Measurements from ENCODE around the gene ISM1. TPM values are rescaled to one million over a fixed set of nuclear protein-coding genes. Genes with fewer than 3 reads are reported as not detected.
A peak's percentile ranks its signal among the peaks of the same experiment; 100 is the strongest.

ISM1 gene
- total and polyA plus RNA-seq, 2 donors (not counting 1 experiment from before 2014, with no cell fraction given) = 0.10 to 0.17 TPM

- no peak for DNase-seq (ENCODE audit: low read depth in 2 of 2)
- Histone ChIP-seq H3K27me3 (ENCODE audit: control insufficient read depth, insufficient read depth, low read length) (peaks cover 9% of the 10 kb centered on the region), H3K27ac (ENCODE audit: insufficient read depth, low read length) (no peak overlapping the region), H3K79me2 (ENCODE audit: control insufficient read depth, insufficient read depth, low read length) (no peaks in the 10 kb centered on the region), H4K20me1 (ENCODE audit: control insufficient read depth, extremely low read depth, insufficient read depth, low read length) (no peaks in the 10 kb centered on the region), H3K4me3 (replicated peaks in 1 of 4; ENCODE audit: control extremely low read depth in 1 of 4, insufficient read depth in 1 of 4, low read depth in 3 of 4, low read length in 4 of 4) (no peak overlapping the region), H3K9me3 (ENCODE audit: control insufficient read depth, insufficient read depth, low read depth, low read length) (no peaks in the 10 kb centered on the region), H3K9ac (ENCODE audit: insufficient read depth, low read length) (no peak overlapping the region), H3K4me2 (ENCODE audit: extremely low read depth, insufficient read depth, low read length) (no peak overlapping the region), H3K36me3 (ENCODE audit: control insufficient read depth, insufficient read depth, low read length) (no peaks in the 10 kb centered on the region), H3K4me1 (ENCODE audit: control insufficient read depth, extremely low read depth, insufficient read depth, low read length) (no peaks in the 10 kb centered on the region), H2AFZ (ENCODE audit: low read length) (no peak overlapping the region)
- TF ChIP-seq CTCF (conservative IDR thresholded peaks at IDR 0.05 in 1 of 2, IDR thresholded peaks at IDR 0.05 in 1 of 2; ENCODE audit: low read depth in 1 of 2, low read length in 2 of 2) = no peak
- no peak for TF ChIP-seq EZH2 (IDR thresholded peaks at IDR 0.05; ENCODE audit: low read length, missing control alignments)
Observed at GRCh38 chr20:13213335-13213734, 7.7 kb upstream of the ISM1 start.

GRCh38 chr20:13216533-13216932 is 4.5 kb upstream of the ISM1 start:
- no peak overlapping the region for H3K4me3 ChIP-seq (replicated peaks in 1 of 4; ENCODE audit: control extremely low read depth in 1 of 4, insufficient read depth in 1 of 4, low read depth in 3 of 4, low read length in 4 of 4)
- peaks cover 26% of the 10 kb centered on the region for H3K27me3 ChIP-seq (ENCODE audit: control insufficient read depth, insufficient read depth, low read length)
- no peak for DNase-seq (ENCODE audit: low read depth in 2 of 2)
- no peaks in the 10 kb centered on the region for H3K36me3 ChIP-seq (ENCODE audit: control insufficient read depth, insufficient read depth, low read length)
- no peaks in the 10 kb centered on the region for H4K20me1 ChIP-seq (ENCODE audit: control insufficient read depth, extremely low read depth, insufficient read depth, low read length)
- H3K9ac ChIP-seq (ENCODE audit: insufficient read depth, low read length) = no peak overlapping the region
- no peaks in the 10 kb centered on the region for H3K79me2 ChIP-seq (ENCODE audit: control insufficient read depth, insufficient read depth, low read length)
- TF ChIP-seq CTCF (conservative IDR thresholded peaks at IDR 0.05 in 1 of 2, IDR thresholded peaks at IDR 0.05 in 1 of 2; ENCODE audit: low read depth in 1 of 2, low read length in 2 of 2) = no peak
- TF ChIP-seq EZH2 (IDR thresholded peaks at IDR 0.05; ENCODE audit: low read length, missing control alignments) = no peak
- H3K4me1 ChIP-seq (ENCODE audit: control insufficient read depth, extremely low read depth, insufficient read depth, low read length) = no peaks in the 10 kb centered on the region
- H3K9me3 ChIP-seq (ENCODE audit: control insufficient read depth, insufficient read depth, low read depth, low read length) = no peaks in the 10 kb centered on the region
- no peak overlapping the region for H3K27ac ChIP-seq (ENCODE audit: insufficient read depth, low read length)
- H3K4me2 ChIP-seq (ENCODE audit: extremely low read depth, insufficient read depth, low read length) = no peak overlapping the region
- H2AFZ ChIP-seq (ENCODE audit: low read length) = no peak overlapping the region

- Histone ChIP-seq H3K36me3 (ENCODE audit: control insufficient read depth, insufficient read depth, low read length) (no peaks in the 10 kb centered on the region), H2AFZ (ENCODE audit: low read length) (no peak overlapping the region), H3K27ac (ENCODE audit: insufficient read depth, low read length) (no peak overlapping the region), H3K9ac (ENCODE audit: insufficient read depth, low read length) (no peak overlapping the region), H4K20me1 (ENCODE audit: control insufficient read depth, extremely low read depth, insufficient read depth, low read length) (no peaks in the 10 kb centered on the region), H3K9me3 (ENCODE audit: control insufficient read depth, insufficient read depth, low read depth, low read length) (no peaks in the 10 kb centered on the region), H3K4me2 (ENCODE audit: extremely low read depth, insufficient read depth, low read length) (peak overlapping the region; percentile 44), H3K4me1 (ENCODE audit: control insufficient read depth, extremely low read depth, insufficient read depth, low read length) (no peaks in the 10 kb centered on the region), H3K79me2 (ENCODE audit: control insufficient read depth, insufficient read depth, low read length) (no peaks in the 10 kb centered on the region), H3K27me3 (ENCODE audit: control insufficient read depth, insufficient read depth, low read length) (peaks cover 38% of the 10 kb centered on the region), H3K4me3 (replicated peaks in 1 of 4; ENCODE audit: control extremely low read depth in 1 of 4, insufficient read depth in 1 of 4, low read depth in 3 of 4, low read length in 4 of 4) (peak overlapping the region in 1 of 4 experiments; percentile 51)
- TF ChIP-seq EZH2 (IDR thresholded peaks at IDR 0.05; ENCODE audit: low read length, missing control alignments) = no peak
- TF ChIP-seq CTCF (conservative IDR thresholded peaks at IDR 0.05 in 1 of 2, IDR thresholded peaks at IDR 0.05 in 1 of 2; ENCODE audit: low read depth in 1 of 2, low read length in 2 of 2) = no peak
- no peak for DNase-seq (ENCODE audit: low read depth in 2 of 2)
Observed at GRCh38 chr20:13219327-13220193, 1.5 kb upstream of the ISM1 start.
